GM18858 (cell line): ENCODE measurements around the gene UHMK1.

Experiments
- ATAC-seq: cut with Tn5 transposase; IDR thresholded peaks from one replicate; pipeline ENCODE4 v1.9.1; 2021; ENCODE audit not compliant: unreplicated experiment

The UHMK1 gene

DNA sequence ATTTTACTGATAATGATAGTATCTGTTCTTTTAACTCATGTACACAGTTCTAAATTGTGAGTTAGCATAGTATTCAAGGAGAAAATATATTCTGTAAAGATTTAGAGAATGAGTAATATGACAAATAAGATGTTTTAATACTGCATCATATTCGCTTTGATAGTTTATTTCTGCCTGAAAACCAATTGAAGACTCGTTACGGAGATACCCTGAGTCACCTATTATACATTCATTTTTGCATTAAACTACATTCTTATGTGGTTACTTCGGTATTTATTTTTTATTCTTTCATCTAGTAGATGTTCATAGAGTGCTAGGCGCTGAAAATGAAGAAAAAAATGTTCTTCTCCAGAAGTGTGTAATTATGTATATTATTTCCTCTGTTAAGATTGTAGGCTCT lies 5.3 kb downstream of the UHMK1 start:
- ATAC-seq, result no peak

DNA sequence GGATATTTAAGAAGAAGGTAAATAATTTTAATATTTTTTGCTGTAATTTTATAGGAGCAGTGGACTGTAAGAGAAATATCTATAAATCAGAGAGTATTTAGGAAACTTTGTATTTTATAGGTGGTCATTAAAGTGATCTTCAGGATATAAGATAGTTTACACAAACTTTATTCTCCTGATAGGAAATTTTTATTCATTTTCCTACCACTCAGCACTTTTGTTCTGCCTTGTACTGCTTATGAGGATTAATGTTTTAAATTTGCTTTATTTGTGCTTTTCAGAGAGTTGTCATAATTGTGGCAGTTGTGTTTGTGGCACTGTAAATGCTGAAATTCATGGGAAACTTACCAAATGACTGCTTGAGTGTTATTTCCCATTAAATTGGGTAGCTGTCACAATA lies 29.7 kb downstream of the UHMK1 start:
- ATAC-seq, result no peak

DNA sequence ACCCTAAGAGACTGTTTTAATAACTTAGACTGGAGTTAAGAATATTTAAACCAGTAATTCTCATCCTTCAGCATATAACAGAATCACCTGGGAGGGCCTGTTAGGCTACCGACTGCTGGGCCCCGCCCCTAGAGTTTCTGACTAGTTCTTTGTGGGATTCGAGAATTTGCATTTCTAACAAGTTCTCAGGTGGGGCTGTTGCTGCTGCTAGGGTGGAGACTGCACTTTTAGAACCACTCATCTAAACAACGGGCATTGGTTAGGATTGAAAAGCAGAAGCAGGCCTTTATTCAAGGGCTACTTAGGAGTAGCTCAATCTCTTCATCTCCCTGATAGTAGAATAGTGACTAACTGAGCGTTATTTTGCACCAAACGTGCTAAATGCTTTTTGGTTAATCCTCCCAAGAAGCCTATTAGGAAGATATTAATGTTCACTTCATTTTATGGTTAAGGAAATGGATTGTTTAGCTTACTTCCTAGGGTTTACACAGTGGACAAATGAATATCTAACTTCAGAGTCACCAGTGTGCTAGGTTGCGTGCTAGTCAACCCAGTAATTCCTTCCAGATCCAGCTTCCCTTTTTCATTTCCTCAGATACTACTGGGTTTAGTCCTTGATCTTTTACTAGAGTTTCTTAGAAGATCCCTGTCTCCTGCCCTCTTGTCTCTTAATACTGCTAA lies 32.8 kb downstream of the UHMK1 start:
- ATAC-seq, result peak; percentile 95

DNA sequence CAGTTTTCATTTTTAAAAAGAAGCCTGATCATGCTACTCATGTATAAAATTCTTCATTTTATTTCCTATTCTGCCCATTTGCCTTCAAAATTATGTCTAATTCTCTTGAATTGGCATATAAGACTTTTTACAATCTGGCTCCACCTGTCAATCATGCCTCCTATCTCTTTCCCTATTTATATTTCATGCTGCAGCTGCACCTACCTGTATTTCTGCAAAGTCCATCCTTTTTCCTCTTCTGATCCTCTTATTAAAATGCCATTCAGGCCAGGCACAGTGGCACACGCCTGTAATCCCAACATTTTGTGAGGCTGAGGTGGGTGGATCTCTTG lies 33.3 kb downstream of the UHMK1 start:
- no peak for ATAC-seq

DNA sequence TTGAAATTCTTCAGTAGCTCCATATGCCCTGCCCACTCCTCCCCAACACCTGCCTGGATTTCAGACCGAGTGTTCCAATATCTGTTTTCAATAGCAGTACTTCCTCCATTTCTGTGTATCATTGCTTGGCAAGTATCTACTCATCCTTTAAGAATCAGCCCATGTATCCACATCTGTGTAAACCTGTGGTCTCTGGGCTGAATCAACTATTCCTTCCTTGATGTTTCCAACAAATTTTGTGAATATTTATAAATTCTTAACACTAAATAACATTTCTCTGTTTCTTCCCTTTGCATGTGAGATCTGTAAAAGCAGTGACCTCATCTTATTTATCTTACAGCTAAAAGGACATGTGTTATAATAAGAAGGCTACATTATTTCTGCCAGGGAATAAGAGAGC lies 37.9 kb downstream of the UHMK1 start:
- no peak for ATAC-seq

DNA sequence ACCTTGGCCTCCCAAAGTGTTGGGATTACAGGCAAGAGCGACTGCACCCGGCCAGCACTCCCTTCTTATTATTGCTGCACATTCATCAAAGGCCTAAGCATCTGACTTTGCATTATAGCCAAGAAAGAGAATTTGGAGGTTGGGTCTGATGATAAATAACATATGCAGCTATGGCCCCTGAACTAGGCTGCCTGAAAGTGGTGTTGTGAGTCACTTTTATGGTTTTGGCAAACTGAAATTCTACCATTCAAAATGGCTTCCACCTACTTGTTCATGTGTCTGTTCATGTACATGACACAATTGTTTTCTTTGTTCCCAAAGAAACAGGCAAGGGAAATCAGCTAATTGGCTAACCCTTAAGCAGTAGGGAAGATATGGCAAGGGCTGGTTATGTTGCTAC lies 38.9 kb downstream of the UHMK1 start:
- no peak for ATAC-seq

DNA sequence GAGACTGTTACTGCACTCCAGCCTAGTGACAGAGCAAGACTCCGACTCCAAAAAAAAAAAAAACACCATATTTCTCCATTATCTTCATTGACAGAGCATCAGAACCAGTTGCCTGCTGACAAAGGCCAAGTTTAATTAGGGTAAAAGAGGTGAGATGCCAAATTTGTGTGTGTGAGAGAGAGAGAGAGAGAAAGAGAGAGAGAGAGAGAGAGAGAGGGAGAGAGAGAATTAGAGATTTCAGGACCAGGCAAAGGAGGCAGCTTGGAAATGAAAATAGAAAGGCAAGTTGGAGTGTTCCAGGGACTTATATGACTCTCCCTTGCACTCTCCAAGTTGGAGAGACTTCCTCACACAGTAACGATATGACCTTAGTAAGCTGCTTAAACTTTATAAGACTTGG lies 39.6 kb downstream of the UHMK1 start:
- ATAC-seq, result no peak

DNA sequence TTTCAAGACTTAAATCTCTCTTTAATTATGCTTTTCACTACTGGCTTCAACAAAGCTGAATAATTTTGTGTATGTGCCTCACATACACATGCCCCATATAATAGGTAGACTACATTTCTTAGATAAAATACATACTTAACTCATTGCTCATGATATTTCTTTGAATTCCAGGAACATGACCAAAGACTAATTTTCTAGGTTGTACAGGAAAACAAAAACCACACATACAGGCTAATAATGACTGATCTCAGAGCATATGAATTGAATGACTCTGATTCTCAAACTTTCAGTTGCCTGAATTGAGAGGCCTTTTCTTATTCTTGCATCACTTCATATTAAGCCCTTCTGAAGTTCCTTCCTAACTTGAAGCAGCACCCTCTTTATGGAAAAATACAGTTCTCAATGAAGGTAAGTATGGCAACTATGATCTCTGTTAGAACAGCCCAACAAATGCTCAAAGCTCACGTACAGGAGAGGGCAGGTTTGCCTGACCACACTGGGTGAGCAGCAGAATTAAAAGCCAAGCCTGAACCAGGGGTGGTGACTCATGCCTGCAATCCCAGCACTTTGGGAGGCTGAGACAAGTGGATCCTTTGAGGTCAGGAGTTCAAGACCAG lies 41.3 kb downstream of the UHMK1 start:
- no peak for ATAC-seq

DNA sequence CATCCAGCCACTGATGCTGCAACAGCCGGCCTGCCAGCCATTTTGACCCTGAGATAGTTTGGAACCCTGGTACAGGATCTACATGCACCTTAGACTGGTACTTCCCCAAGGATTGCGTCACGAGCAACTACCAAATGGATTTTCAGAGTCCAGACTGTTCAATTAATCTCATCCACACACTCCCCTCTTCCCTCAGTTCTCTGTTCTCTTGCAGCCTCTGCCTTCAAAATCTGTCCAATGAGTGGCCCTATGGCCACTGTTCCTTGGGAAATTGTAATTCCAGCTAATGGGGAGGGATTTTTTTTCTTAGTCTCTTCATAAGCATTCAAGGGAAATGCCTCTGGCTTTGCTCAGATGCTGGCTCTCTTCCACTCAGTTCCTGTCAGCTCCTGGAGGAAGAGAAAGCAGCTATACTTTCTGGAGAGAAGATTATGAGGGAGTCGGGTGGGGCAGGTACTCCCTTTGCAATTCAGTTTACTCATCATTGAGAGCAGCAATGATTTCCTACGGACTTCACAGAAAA lies 44.1 kb downstream of the UHMK1 start:
- no peak for ATAC-seq

DNA sequence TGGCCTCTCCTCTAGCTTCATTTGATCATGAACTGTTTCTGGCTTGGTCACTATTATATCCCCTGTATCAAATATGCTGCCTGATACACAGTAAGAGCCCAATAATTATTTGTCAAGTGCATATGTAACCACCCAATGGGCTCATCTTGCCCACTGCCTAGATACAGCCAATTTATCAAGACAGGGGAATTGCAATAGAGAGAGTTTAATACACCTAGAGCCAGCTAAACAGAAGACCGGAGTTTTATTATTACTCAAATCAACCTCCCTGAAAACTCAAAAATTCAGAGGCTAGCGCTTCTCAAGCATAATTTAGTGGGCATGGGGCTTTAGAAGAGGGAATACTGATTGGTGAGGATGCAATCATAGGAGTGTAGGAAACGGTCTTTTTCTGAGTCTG lies 45.6 kb downstream of the UHMK1 start:
- ATAC-seq, result no peak

DNA sequence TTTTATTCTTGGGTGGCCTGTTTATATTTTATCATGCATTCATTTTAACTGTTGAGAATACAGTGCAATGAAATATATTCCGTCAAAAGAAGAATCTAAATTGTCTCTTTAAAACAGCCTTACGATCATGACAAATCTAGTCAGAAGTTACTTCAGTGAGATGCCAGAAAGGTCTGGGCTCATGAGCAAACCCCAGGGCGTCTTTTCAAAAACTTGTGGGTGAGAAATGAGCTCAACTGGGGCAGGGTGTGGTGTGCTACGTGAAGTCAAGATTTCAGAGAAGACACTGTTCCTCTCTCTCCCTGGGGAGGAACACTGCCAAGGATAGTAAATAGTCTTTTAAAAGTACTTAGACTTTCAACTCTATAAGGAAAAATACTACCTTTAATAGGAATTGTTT lies 50.6 kb downstream of the UHMK1 start:
- ATAC-seq, result no peak

DNA sequence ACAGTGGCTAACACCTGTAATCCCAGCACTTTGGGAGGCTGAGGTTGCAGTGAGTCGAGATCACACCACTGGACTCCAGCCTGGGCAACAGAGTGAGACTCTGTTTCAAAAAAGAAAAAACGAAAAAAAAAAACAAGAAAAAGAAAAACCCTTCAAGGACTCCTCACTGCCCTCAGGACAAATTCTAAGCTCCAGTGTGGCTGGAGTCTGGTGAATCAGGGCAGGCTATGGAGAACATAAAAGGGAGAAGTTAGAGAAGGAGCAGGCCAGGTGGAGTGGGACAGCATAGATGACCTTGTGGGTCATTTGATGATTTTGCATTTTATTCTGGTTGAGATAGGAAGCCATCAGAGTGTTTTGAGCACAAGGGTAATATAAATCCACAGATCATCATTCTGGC lies 51.4 kb downstream of the UHMK1 start:
- ATAC-seq, result no peak

DNA sequence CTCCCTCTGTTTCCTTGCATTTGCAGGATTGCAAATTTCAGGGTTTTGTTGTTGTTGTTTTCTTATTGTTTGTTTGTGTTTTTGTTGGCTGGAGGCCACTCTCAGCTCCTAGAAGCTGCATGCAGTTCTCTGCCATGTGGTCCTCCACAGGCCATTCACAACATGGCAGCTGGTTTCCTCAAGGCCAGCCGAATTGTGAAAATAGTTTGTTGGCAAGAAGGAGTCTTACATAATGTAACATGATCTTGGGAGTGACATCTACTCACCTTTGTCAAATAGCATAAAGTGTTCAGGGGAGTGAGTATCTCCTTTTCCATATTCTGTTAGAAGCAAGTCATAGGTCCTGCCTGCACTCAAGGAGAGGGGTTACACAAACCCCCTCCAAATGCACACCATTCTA lies 53.3 kb downstream of the UHMK1 start:
- no peak for ATAC-seq

DNA sequence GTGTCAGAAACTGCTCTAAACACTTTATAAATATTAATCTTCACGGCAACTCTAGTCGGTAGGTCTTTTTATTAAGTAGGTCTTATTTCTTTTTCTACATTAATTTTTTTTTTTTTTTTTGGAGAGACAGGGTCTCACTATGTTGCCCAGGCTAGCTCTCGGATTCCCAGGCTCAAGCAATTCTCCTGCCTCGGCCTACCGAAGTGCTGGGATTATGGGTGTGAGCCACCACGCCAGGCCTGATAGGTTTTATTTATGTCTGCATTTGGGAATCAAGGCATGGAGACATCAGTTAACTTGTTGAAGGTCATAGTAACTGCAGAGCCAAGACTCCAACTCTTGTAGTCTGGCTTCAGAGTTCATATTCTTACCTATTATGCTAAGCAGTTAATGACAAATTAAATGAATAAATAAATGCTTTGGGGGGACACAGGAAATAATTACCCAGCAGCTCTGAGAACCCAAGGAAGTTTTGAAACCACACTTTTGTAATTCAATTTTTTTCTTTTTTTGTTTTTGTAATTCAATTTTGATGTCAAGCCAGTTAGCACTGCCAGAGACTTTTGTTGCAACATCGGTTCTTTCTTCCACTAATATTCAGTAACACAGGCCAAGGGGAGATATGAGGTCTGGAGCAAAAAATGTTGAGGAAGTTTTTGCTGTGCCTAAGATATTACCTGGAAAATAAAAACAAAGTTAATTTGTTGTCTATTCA lies 54.5 kb downstream of the UHMK1 start:
- no peak for ATAC-seq

DNA sequence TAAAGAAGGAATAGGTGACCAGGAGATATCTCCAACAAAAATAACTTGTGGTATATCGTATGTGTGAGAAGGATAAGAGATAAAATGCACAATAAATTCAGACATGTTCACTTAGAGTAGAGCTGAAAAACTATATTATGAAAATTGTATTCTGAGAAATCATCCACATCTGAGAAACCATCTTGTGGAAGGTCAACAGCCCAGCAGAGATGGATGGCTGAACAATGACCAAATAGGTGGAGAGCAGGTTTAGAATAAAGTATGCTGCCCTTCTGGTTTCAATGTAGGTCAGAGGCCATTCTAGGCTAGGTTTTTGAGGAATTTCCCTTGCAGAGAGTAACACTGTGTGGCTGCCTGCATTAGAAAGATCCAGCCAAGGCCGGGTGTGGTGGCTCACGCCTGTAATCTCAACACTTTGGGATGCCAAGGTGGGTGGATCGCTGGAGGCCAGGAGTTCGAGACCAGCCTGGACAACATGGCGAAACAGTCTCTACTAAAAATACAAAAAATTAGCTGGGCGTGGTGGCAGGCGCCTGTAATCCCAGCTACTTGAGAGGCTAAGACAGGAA lies 55.1 kb downstream of the UHMK1 start:
- no peak for ATAC-seq

DNA sequence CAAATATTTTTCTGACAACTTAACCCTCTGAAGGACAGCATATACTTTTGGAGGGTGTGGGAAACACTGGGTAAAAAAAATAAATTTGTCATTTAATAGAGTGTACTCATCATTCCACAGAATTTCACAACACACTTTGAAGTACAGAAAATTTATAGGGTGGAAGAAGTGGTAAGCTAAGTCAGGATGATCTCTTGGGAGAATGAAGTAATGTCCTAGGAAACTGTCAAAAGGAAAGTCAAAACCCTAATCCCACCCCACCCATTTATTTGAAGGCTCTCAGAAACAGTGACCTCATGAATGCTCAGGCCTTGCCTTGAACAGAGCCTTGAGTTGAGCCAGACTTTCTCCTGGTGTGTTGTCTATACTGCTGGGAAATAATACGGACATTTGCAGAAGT lies 56.6 kb downstream of the UHMK1 start:
- ATAC-seq, result no peak

DNA sequence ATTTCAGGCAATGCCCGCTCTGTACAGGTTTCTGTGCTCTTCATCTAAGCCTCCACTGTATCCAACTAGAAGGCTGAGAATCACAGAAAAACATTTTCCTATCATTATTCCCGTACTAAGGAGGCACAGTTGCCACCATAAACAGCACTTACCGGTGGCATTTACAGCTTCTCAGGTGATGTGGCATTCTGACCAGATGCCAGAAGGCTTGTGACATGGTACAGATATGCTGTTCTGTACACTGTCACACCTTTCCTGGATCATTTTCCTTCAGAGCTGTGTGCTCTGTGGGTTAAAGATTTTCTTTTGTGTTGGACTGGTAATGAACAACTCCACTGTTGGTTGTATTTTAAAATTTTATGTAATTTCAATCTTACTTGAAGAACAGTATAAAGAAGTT lies 59.9 kb downstream of the UHMK1 start:
- no peak for ATAC-seq

DNA sequence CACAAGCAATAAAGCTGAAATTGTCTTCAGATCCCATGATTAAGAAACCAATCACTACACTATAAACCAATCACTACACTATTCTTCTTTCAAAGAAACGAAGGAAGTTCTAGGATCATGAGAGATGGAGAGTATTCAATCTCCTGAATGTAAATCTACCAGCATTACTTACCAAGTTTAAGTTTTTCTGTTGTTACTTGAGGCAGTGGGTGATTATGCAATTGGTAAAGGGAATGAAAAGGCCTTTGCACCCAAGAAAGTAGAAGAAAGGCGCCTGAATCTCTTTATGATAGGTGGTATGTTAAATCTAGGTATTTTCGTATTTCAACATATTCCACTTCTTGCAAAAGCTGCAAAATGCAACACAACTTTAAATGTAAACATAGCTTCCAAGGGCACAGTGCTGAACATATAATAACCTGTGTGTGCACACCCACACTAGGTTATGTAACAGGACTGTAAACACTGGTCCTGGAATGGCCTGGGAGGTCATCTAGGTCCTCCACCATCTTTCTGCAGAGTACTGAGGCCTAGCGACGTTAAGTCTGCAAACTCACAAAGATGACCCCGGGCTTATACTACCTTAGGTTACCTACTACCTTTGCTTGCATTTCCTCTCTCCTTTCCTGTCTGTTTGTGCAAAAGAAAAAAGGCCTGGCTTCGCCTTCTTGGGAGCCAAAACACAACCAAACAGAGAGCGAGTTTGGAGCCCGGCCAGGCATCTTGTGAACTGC lies 62.9 kb downstream of the UHMK1 start:
- no peak for ATAC-seq

DNA sequence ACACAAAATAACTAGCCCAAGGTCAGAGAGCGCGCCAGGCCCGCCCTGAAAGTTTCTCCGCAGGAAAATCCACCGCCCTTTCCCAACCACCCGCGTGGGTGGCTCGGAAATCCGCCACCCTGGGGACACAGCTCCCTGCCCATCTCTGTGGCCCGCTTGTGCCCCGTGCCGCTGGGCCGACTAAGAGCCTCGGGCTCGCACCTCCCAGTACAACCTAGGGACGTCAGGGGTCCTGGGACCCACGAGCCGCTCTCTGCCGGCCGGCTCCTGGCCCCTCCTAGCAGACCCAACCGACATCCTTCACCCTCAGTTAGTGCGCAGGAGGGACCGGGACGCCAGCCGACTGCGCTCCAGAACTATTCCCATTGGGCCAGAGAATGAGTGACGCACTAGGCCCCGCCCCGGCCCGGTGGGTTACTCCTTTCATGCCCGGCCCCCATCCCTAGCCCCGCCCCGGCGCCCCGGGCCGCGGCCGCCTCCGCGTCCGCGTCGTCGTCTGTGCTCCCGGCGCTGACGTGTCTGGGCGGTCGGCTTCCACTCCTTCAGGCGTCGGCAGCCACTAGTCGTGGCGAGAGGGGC lies 63.5 kb downstream of the UHMK1 start:
- ATAC-seq, result peak; percentile 89

DNA sequence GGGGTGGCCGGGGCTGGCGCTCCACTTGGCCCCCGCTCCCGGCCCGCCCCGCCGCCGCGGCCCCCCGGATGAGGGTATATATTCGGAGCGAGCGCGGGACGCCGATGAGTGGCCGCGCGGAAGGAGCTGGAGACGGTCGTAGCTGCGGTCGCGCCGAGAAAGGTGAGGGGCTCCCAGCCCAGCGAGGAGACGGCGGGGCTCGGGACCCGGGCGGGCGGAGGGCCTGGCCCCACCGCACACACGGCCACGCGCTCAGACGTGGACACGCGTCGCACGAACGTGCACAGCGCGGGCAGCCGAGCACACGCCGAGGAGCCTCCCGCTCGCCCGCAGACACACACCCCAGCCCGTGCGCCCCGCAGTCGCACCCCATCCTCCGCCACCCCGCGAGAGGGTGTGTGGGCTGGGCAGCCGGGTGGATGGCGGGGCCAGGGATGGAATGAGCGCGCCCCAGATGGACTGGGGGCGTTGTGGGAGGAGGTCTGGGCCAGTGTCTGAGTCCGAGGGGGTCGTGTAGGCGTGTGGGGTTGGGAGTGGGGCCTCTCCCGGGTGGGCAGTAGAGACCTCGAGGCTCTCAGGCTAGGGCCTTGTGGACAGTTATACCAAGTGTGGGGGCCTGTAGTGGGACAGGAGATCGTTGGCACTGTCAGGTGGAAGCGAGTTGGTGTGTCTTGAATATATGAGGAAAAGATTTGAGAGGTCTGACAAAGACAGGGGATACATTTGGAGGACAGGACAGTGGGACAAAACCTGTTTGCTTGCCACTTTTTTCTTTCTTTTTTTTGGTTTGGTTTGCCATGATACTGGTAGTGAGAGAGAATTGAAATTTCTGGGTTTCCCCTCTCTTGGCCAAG lies 64.2 kb downstream of the UHMK1 start, which contains the start of gene UAP1:
Gene UAP1 (plus strand): TSS at position 107 of the 854 bp plus-strand sequence. CDS start 4,347 bp downstream, outside the sequence.
- peak; percentile 13 for ATAC-seq
